Osteoblast (primary cell): ENCODE measurements around the gene OPA3. TPM values are rescaled to one million over a fixed set of nuclear protein-coding genes. Genes with fewer than 3 reads are reported as not detected.

Experiments
- DNase-seq: peaks from one replicate; pipeline ENCODE4 v3.0.0; 2011; ENCODE audit warnings: low spot score, mixed read lengths; ENCODE audit not compliant: insufficient read length; ENCODE audit errors: missing footprints
- H2AFZ ChIP-seq: 2 replicates; pipeline ENCODE4 v1.6.0; 2011; ENCODE audit warnings: mild to moderate bottlenecking, low read length
- H3K27ac ChIP-seq: 2 replicates; pipeline ENCODE4 v1.5.1; 2011; ENCODE audit warnings: mild to moderate bottlenecking, low read depth, low read length, moderate library complexity
- H3K27me3 ChIP-seq: 2 replicates; pipeline ENCODE4 v1.6.0; 2012; ENCODE audit warnings: mild to moderate bottlenecking, control low read depth, inconsistent platforms, low read length, moderate library complexity; ENCODE audit not compliant: insufficient read depth
- H3K36me3 ChIP-seq: 2 replicates; pipeline ENCODE4 v1.5.1; 2011; ENCODE audit warnings: mild to moderate bottlenecking, low read length, control low read depth, moderate library complexity; ENCODE audit not compliant: insufficient read depth
- H3K4me1 ChIP-seq: 2 replicates; pipeline ENCODE4 v1.5.1; 2011; ENCODE audit warnings: mild to moderate bottlenecking, low read length, control low read depth, moderate library complexity; ENCODE audit not compliant: insufficient read depth
- H3K4me2 ChIP-seq: 2 replicates; pipeline ENCODE4 v1.6.0; 2011; ENCODE audit warnings: mild to moderate bottlenecking, low read length; ENCODE audit not compliant: insufficient read depth
- H3K4me3 ChIP-seq: fragments of 200-600 bp; sonication (generic); 3 replicates; pipeline ENCODE4 v1.5.1; 2012; ENCODE audit warnings: mild to moderate bottlenecking, low read length, inconsistent platforms; ENCODE audit not compliant: insufficient read depth
- H3K79me2 ChIP-seq: 2 replicates; pipeline ENCODE4 v1.6.0; 2012; ENCODE audit warnings: mild to moderate bottlenecking, low read length, control low read depth, inconsistent platforms; ENCODE audit not compliant: insufficient read depth
- H3K9me3 ChIP-seq: 2 replicates; pipeline ENCODE4 v1.5.1; 2011; ENCODE audit warnings: low read depth, low read length, control low read depth
- H4K20me1 ChIP-seq: 2 replicates; pipeline ENCODE4 v1.6.0; 2012; ENCODE audit warnings: mild to moderate bottlenecking, low read length, control low read depth; ENCODE audit not compliant: insufficient read depth
- total RNA-seq: library from RNA; depleted of rRNA; stranded (reverse); fragments of >200 nt; gene quantifications from 2 replicates; pipeline ENCODE4 v1.2.3, GENCODE V29; 2012
- TF ChIP-seq, protein P1 (sequence below): IDR thresholded peaks from 2 replicates; pipeline ENCODE4 v1.5.1; 2011; ENCODE audit warnings: mild to moderate bottlenecking, low read depth, low read length, moderate library complexity; ENCODE audit errors: extremely low read depth

OPA3 gene
- total RNA-seq, 1 donor = 7.6 TPM

GRCh38 chr19:45607071-45608029 is 22.7 kb upstream of the OPA3 start:
- peak overlapping the region; percentile 66 for H3K4me3 ChIP-seq
- peak; percentile 94 for DNase-seq

GRCh38 chr19:45601524-45602374 is 17.1 kb upstream of the OPA3 start, which contains the start of gene GPR4:
TSS of gene GPR4 (minus strand) at chr19:45602212. CDS start at chr19:45591866, 10,346 bp downstream.
- no peaks in the 10 kb centered on the region for H4K20me1 ChIP-seq
- H3K27ac ChIP-seq = no peak within 1 kb of the TSS
- no peak within 1 kb of the TSS for H3K4me3 ChIP-seq
- no peaks in the 10 kb centered on the region for H3K9me3 ChIP-seq
- no peaks in the 10 kb centered on the region for H3K79me2 ChIP-seq
- DNase-seq = peak; percentile 62
- peak within 1 kb of the TSS; percentile 3 for H2AFZ ChIP-seq
- TF ChIP-seq, protein P1, sequence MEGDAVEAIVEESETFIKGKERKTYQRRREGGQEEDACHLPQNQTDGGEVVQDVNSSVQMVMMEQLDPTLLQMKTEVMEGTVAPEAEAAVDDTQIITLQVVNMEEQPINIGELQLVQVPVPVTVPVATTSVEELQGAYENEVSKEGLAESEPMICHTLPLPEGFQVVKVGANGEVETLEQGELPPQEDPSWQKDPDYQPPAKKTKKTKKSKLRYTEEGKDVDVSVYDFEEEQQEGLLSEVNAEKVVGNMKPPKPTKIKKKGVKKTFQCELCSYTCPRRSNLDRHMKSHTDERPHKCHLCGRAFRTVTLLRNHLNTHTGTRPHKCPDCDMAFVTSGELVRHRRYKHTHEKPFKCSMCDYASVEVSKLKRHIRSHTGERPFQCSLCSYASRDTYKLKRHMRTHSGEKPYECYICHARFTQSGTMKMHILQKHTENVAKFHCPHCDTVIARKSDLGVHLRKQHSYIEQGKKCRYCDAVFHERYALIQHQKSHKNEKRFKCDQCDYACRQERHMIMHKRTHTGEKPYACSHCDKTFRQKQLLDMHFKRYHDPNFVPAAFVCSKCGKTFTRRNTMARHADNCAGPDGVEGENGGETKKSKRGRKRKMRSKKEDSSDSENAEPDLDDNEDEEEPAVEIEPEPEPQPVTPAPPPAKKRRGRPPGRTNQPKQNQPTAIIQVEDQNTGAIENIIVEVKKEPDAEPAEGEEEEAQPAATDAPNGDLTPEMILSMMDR = no peak
- H3K27me3 ChIP-seq = peaks cover 49% of the 10 kb centered on the region
- no peaks in the 10 kb centered on the region for H3K36me3 ChIP-seq
- no peak within 1 kb of the TSS for H3K4me2 ChIP-seq
- peaks cover 8% of the 10 kb centered on the region for H3K4me1 ChIP-seq

More at GRCh38 chr19:45607071-45608029, 22.7 kb upstream of the OPA3 start:
- Histone ChIP-seq H3K79me2 (no peaks in the 10 kb centered on the region), H4K20me1 (no peaks in the 10 kb centered on the region), H3K36me3 (peaks cover 17% of the 10 kb centered on the region), H3K9me3 (no peaks in the 10 kb centered on the region), H3K27ac (no peak overlapping the region), H3K4me1 (peaks cover 9% of the 10 kb centered on the region), H3K27me3 (peaks cover 3% of the 10 kb centered on the region), H2AFZ (peak overlapping the region; percentile 78), H3K4me2 (peak overlapping the region; percentile 88)
- TF ChIP-seq, protein P1 = peak; percentile 87

DNA sequence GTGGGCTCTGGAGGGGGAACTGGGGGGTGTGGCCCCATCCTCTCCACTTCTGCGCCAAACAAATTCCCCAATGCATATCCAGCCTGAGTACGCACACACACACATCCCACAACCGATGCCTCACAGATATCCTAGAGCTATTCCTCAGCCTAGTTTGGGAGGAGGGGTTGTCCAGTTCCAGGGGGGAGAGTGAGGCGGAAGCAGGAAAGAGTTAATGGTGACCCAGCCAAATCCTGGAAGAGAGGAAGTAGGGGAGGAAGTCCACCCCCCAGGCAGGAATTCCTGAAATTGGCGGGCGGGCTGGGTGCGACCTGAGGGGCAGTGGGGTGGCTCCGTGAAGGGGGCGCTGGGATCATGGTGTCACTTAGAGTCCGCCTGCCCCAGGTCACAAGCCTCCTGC is 16.5 kb upstream of the OPA3 start:
- Histone ChIP-seq H3K9me3 (no peaks in the 10 kb centered on the region), H3K27me3 (peaks cover 49% of the 10 kb centered on the region), H4K20me1 (no peaks in the 10 kb centered on the region), H3K4me1 (peaks cover 7% of the 10 kb centered on the region), H3K4me2 (no peak overlapping the region), H3K79me2 (no peaks in the 10 kb centered on the region), H3K36me3 (no peaks in the 10 kb centered on the region), H3K4me3 (no peak overlapping the region), H2AFZ (no peak overlapping the region), H3K27ac (no peak overlapping the region)
- peak; percentile 57 for DNase-seq
- TF ChIP-seq, protein P1 = no peak
